Measurements from ENCODE around the gene GRXCR2. TPM values are rescaled to one million over a fixed set of nuclear protein-coding genes. Genes with fewer than 3 reads are reported as not detected.

Gene GRXCR2
- total RNA-seq, 2 donors from 2014 or later: not detected

DNA sequence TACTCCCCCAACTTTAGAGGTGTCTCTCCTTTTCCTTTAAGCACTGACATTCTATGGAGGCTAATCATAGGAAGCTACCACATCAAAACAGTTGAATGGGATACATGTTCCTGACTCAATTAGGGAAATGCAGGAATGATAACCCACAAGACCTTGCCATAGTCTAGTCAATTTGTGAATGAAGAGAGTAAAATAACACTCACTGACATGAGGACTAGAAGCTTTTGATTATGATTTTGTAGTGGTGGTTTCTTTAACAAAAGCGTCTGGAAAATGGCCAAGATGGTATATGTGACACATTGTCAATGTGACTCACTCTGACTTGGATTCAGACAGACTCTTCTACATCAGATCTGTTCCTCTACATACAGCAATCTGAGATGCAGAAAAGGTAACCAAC is 24.0 kb downstream of the GRXCR2 start:
- Histone ChIP-seq H3K4me1 (ENCODE audit: control insufficient read depth in 1 of 2, low read depth in 2 of 2) (no peaks in the 10 kb centered on the region), H3K4me3 (no peak overlapping the region), H3K27ac (no peak overlapping the region), H3K36me3 (no peaks in the 10 kb centered on the region), H3K9me3 (no peaks in the 10 kb centered on the region), H3K27me3 (replicated peaks; ENCODE audit: insufficient read depth) (no peaks in the 10 kb centered on the region)
- no peak for DNase-seq (ENCODE audit: low spot score)
- TF ChIP-seq, protein P1, sequence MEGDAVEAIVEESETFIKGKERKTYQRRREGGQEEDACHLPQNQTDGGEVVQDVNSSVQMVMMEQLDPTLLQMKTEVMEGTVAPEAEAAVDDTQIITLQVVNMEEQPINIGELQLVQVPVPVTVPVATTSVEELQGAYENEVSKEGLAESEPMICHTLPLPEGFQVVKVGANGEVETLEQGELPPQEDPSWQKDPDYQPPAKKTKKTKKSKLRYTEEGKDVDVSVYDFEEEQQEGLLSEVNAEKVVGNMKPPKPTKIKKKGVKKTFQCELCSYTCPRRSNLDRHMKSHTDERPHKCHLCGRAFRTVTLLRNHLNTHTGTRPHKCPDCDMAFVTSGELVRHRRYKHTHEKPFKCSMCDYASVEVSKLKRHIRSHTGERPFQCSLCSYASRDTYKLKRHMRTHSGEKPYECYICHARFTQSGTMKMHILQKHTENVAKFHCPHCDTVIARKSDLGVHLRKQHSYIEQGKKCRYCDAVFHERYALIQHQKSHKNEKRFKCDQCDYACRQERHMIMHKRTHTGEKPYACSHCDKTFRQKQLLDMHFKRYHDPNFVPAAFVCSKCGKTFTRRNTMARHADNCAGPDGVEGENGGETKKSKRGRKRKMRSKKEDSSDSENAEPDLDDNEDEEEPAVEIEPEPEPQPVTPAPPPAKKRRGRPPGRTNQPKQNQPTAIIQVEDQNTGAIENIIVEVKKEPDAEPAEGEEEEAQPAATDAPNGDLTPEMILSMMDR (IDR thresholded peaks at IDR 0.05): no peak
- ATAC-seq (ENCODE audit: insufficient number of reproducible peaks, low FRiP score, low read depth): no peak

DNA sequence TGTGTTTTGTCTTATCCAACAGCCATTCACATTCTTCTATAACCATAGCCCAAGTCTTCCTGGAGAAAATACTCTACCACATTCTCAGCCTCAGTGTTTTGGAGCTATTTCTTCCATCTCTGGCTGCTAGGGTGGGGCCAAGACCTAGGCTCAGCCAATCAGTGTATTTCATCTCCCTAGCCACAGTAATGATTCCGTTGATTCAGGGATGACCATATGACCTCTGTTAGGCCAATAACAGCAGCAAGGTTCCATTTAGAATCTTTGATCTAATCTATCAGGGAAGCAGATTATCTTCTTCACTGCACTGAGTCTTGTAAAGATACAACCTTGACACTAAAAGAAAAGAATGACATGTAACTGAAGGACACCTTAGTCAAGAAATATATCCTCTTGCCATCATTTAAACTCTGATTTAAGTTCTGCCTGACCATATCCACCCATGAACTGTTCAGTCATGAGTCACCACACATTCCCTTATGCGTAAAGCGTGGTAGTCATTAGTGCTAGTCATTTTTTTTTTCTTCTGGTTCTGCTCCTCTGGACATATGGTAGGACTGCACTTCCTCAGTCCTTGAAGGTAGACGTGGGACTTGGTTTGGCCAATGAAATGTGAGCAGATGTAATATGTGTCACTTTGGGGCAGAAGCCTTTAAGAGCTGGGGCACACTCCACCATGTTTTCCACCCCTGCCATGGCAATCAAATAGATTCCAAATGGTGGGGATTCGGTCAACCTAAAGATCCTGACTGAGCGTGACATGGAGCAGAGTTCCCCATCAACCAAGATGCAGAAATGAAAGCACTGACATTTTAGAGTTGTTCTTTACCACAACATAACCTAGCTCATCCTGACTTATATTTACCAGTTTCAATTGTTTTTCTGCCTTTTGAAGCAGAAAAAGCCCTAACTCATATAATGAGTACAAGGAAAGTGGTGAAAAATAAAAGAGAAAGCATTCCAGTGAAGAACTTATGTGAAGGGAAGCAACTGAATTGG is 25.0 kb downstream of the GRXCR2 start:
- TF ChIP-seq, protein P1 (IDR thresholded peaks at IDR 0.05): no peak
- no peaks in the 10 kb centered on the region for H3K9me3 ChIP-seq
- no peaks in the 10 kb centered on the region for H3K36me3 ChIP-seq
- H3K4me3 ChIP-seq: no peak overlapping the region
- H3K27me3 ChIP-seq (replicated peaks; ENCODE audit: insufficient read depth): no peaks in the 10 kb centered on the region
- no peaks in the 10 kb centered on the region for H3K4me1 ChIP-seq (ENCODE audit: control insufficient read depth in 1 of 2, low read depth in 2 of 2)
- no peak overlapping the region for H3K27ac ChIP-seq
- ATAC-seq (ENCODE audit: insufficient number of reproducible peaks, low FRiP score, low read depth): no peak
- DNase-seq (ENCODE audit: low spot score): no peak

DNA sequence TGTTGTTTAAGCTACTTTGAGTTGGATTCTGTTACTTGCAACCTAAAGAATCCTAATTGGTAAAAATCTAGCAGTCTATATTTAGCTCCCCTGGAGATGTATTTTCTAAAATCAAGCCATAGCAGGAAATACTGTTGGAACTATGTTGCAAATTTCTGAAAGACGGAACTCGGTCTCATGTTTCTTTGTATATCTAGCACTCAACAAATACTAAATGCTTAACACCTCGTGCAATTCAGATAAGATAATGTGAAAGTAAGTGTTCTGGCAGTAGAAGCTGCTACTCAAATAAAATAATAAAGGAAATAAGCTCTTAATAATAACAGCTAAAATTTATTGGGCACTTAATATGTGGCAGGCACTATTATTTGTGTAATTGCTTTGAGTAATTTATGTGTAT is 26.7 kb downstream of the GRXCR2 start:
- H3K9me3 ChIP-seq: no peaks in the 10 kb centered on the region
- no peaks in the 10 kb centered on the region for H3K4me1 ChIP-seq (ENCODE audit: control insufficient read depth in 1 of 2, low read depth in 2 of 2)
- ATAC-seq (ENCODE audit: insufficient number of reproducible peaks, low FRiP score, low read depth): no peak
- no peak overlapping the region for H3K4me3 ChIP-seq
- no peak overlapping the region for H3K27ac ChIP-seq
- no peaks in the 10 kb centered on the region for H3K27me3 ChIP-seq (replicated peaks; ENCODE audit: insufficient read depth)
- TF ChIP-seq, protein P1 (IDR thresholded peaks at IDR 0.05): no peak
- DNase-seq (ENCODE audit: low spot score): no peak
- no peaks in the 10 kb centered on the region for H3K36me3 ChIP-seq

DNA sequence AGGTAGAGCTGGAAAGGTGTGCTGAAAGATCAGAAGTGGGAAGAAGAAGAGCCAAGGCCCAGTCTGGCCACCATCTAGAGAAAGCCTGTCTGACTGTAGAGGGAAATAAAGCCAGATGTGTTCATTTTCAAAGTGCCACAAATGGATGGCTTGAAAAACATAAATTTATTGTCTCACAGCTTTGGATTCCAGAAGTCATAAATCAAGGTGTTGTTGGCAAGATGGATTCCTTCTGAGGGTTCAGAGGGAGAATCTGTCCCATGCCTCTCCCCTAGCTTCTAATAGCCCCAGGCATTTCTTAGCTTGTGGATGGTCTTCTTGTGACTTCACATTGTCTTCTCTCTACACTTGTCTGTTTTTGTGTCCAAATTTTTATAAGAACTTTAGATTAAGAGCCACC is 31.5 kb downstream of the GRXCR2 start:
- ATAC-seq (ENCODE audit: insufficient number of reproducible peaks, low FRiP score, low read depth): no peak
- Histone ChIP-seq H3K4me3 (no peak overlapping the region), H3K36me3 (no peaks in the 10 kb centered on the region), H3K27ac (no peak overlapping the region), H3K27me3 (replicated peaks; ENCODE audit: insufficient read depth) (no peaks in the 10 kb centered on the region), H3K9me3 (no peaks in the 10 kb centered on the region), H3K4me1 (ENCODE audit: control insufficient read depth in 1 of 2, low read depth in 2 of 2) (no peaks in the 10 kb centered on the region)
- TF ChIP-seq, protein P1 (IDR thresholded peaks at IDR 0.05): no peak
- DNase-seq (ENCODE audit: low spot score): no peak

DNA sequence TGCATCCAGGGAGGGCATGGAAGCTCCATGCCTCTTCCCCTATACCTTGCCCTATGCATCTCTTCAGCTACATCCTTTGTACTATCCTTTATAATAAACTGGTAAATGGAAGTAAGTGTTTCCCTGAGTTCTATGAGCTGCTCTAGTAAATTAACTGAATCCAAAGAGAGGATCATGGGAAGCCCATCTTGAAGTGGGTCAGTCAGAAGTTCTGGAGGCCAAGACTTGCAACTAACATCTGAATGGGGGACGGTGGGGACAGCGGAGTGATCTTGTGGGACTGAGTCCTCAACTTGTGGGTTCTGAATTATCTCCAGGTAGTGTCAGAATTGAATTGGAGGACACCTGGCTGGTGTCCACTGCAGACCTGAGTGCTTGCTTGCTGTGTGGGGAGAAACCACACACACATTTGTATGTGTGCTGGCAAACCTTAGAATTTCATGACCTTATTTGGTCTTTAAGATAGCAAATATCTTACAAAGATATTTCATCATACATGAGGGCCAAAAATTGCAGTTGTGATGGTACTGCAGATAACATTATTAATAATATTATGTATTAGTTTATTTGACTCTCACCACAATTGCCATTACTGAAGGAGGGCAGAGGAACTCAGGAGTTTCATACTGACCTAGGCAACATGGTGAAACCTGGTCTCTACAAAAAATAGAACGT is 32.2 kb downstream of the GRXCR2 start:
- Histone ChIP-seq H3K4me3 (no peak overlapping the region), H3K9me3 (no peaks in the 10 kb centered on the region), H3K36me3 (no peaks in the 10 kb centered on the region), H3K27me3 (replicated peaks; ENCODE audit: insufficient read depth) (no peaks in the 10 kb centered on the region), H3K27ac (no peak overlapping the region), H3K4me1 (ENCODE audit: control insufficient read depth in 1 of 2, low read depth in 2 of 2) (peaks cover 0 to 7% of the 10 kb centered on the region in 2 donors)
- DNase-seq (ENCODE audit: low spot score): no peak
- ATAC-seq (ENCODE audit: insufficient number of reproducible peaks, low FRiP score, low read depth): no peak
- TF ChIP-seq, protein P1 (IDR thresholded peaks at IDR 0.05): no peak
